Naive thymus-derived CD4-positive, alpha-beta T cell (primary cell): ENCODE results near the gene SLC12A8. TPM values are rescaled to one million over a fixed set of nuclear protein-coding genes. Genes with fewer than 3 reads are reported as not detected.

Experiments
- ATAC-seq: fragments of 150-1000 bp; cut with Tn5 transposase; 2 replicates; pipeline ENCODE4 v1.10.0; 2021; ENCODE audit warnings: mild to moderate bottlenecking, moderate library complexity
- CTCF ChIA-PET: fragments of 350-600 bp; sonication (Branson Sonifier 250); formaldehyde crosslinking; loops from one replicate; lab custom pipeline; 2021; ENCODE audit warnings: antibody characterized with exemption; lab: Charles Lee
- POLR2A ChIA-PET: fragments of 350-600 bp; sonication (Branson Sonifier 250); formaldehyde crosslinking; loops from one replicate; lab custom pipeline; 2021; ENCODE audit warnings: antibody characterized with exemption, inconsistent platforms; lab: Charles Lee
- DNase-seq, 9 donors: peaks; one replicate each; pipeline versions ENCODE4 v3.0.0 to v3.0.0-alpha.2; 2020 to 2022; ENCODE audit warnings: mixed read lengths in 1 of 9
- H3K27ac ChIP-seq: one replicate; pipeline ENCODE4 v1.7.0; 2013; ENCODE audit warnings: mild to moderate bottlenecking, low read depth, low read length, moderate library complexity
- H3K27me3 ChIP-seq, 2 donors: one replicate each; pipeline ENCODE4 v1.7.0; 2013; ENCODE audit warnings: low read length in 2 of 2, mild to moderate bottlenecking in 2 of 2, moderate library complexity in 2 of 2; ENCODE audit not compliant: control insufficient read depth in 2 of 2, insufficient read depth in 2 of 2
- H3K36me3 ChIP-seq, 3 experiments: 1 replicate in 2 of 3; 2 replicates in 1 of 3; pipeline ENCODE4 v1.7.0; 2013; ENCODE audit warnings: low read length in 3 of 3, mild to moderate bottlenecking in 3 of 3, moderate library complexity in 1 of 3; ENCODE audit not compliant: insufficient read depth in 3 of 3, control insufficient read depth in 2 of 3
- H3K4me1 ChIP-seq, 2 donors: one replicate each; pipeline ENCODE4 v1.7.0; 2013; ENCODE audit warnings: low read length in 2 of 2, mild to moderate bottlenecking in 2 of 2, moderate library complexity in 1 of 2; ENCODE audit not compliant: control insufficient read depth in 2 of 2, insufficient read depth in 2 of 2
- H3K4me3 ChIP-seq: 2 replicates; pipeline ENCODE4 v1.7.0; 2013; ENCODE audit warnings: mild to moderate bottlenecking, low read length
- H3K9me3 ChIP-seq, 3 experiments: 1 replicate in 2 of 3; 2 replicates in 1 of 3; pipeline ENCODE4 v1.7.0; 2013; ENCODE audit warnings: low read length in 3 of 3; ENCODE audit not compliant: control insufficient read depth in 2 of 3
- H3K27ac Mint-ChIP-seq, 9 donors: one replicate each; pipeline ENCODE4 v1.8.0; 2020 to 2022; ENCODE audit warnings: mixed read lengths in 9 of 9, mild to moderate bottlenecking in 8 of 9, moderate library complexity in 5 of 9, inconsistent platforms in 2 of 9
- H3K27me3 Mint-ChIP-seq, 5 donors: one replicate each; pipeline ENCODE4 v1.8.0; 2021 to 2022; ENCODE audit warnings: mixed read lengths in 5 of 5, mild to moderate bottlenecking in 1 of 5
- H3K36me3 Mint-ChIP-seq, 5 donors: one replicate each; pipeline ENCODE4 v1.8.0; 2020 to 2022; ENCODE audit warnings: mixed read lengths in 5 of 5, mild to moderate bottlenecking in 3 of 5, inconsistent platforms in 1 of 5
- H3K4me1 Mint-ChIP-seq, 7 donors: one replicate each; pipeline ENCODE4 v1.8.0; 2020 to 2022; ENCODE audit warnings: mixed read lengths in 7 of 7, mild to moderate bottlenecking in 3 of 7, inconsistent platforms in 1 of 7
- H3K4me3 Mint-ChIP-seq, 10 donors: one replicate each; pipeline ENCODE4 v1.8.0; 2020 to 2022; ENCODE audit warnings: mild to moderate bottlenecking in 10 of 10, mixed read lengths in 10 of 10, moderate library complexity in 6 of 10, inconsistent platforms in 2 of 10
- H3K9me3 Mint-ChIP-seq, 11 donors: one replicate each; pipeline ENCODE4 v1.8.0; 2020 to 2022; ENCODE audit warnings: mixed read lengths in 11 of 11, mild to moderate bottlenecking in 4 of 11, inconsistent platforms in 1 of 11, moderate library complexity in 1 of 11
- intact Hi-C, 2 donors: fragments of 100-400 bp; cut with micrococcal nuclease; formaldehyde crosslinking; loops; one replicate each; pipeline ENCODE4 v1.15.1; 2023
- polyA plus RNA-seq, 2 donors: library from polyadenylated mRNA; unstranded; fragments of 300-500 nt; fragmentation: Illumina TruSeq; gene quantifications; one replicate each; pipeline ENCODE4 v1.2.3, GENCODE V29; 2021
- total RNA-seq, 6 experiments: library from RNA in 5 of 6; stranded (reverse) in 5 of 6; gene quantifications; 1 replicate in 5 of 6; 2 replicates in 1 of 6; pipeline ENCODE4 v1.2.3 and lab custom pipeline; 2021 to 2026

SLC12A8 gene
- total and polyA plus RNA-seq, 7 experiments from 2014 or later: 0.12 to 1.1 (median 0.66) TPM; not detected in 1

- Histone ChIP-seq H3K4me3 (no peak overlapping the region), H3K27me3 (no peaks in the 10 kb centered on the region), H3K4me1 (no peaks in the 10 kb centered on the region), H3K9me3 (no peaks in the 10 kb centered on the region), H3K36me3 (no peaks in the 10 kb centered on the region), H3K27ac (no peak overlapping the region)
- Mint-ChIP-seq H3K4me3 (no peak overlapping the region), H3K27ac (peak overlapping the region in 3 of 9 donors; percentile 6 to 52 (median 38)), H3K36me3 (peaks cover 0 to 41% (median 15%) of the 10 kb centered on the region in 5 donors), H3K27me3 (no peaks in the 10 kb centered on the region), H3K9me3 (no peaks in the 10 kb centered on the region), H3K4me1 (peaks cover 0 to 14% (median 5%) of the 10 kb centered on the region in 7 donors)
- intact Hi-C loops: no loop called here
- POLR2A ChIA-PET: interaction anchor here (0.6 kb wide), 1 partner anchor 10 kb away, joined by 3 read pairs; no protein-coding TSS in a partner anchor
- CTCF ChIA-PET: no interaction called here
- DNase-seq: no peak
- ATAC-seq: no peak
These were observed 38.4 kb upstream of the SLC12A8 start for GRCh38 chr3:125250973-125251372.

- Histone ChIP-seq H3K9me3 (no peaks in the 10 kb centered on the region), H3K36me3 (no peaks in the 10 kb centered on the region), H3K4me1 (no peaks in the 10 kb centered on the region), H3K27ac (no peak overlapping the region), H3K27me3 (no peaks in the 10 kb centered on the region), H3K4me3 (no peak overlapping the region)
- peaks cover 0 to 3% (median 0%) of the 10 kb centered on the region in 11 donors for H3K9me3 Mint-ChIP-seq
- no peak overlapping the region for H3K4me3 Mint-ChIP-seq
- ChIA-PET CTCF (interaction anchor here (0.6 kb wide), 1 partner anchor 190 kb away, joined by 5 read pairs; no protein-coding TSS in a partner anchor), POLR2A (interaction anchor here (0.6 kb wide), 1 partner anchor 20 kb away, joined by 3 read pairs; no protein-coding TSS in a partner anchor)
- peaks cover 0 to 21% (median 5%) of the 10 kb centered on the region in 7 donors for H3K4me1 Mint-ChIP-seq
- no peak overlapping the region for H3K27ac Mint-ChIP-seq
- ATAC-seq: no peak
- intact Hi-C loops: no loop called here
- H3K27me3 Mint-ChIP-seq: no peaks in the 10 kb centered on the region
- H3K36me3 Mint-ChIP-seq: peaks cover 0 to 58% (median 23%) of the 10 kb centered on the region in 5 donors
- no peak for DNase-seq
These were observed 33.7 kb upstream of the SLC12A8 start for GRCh38 chr3:125246237-125246636.

GRCh38 chr3:125245521-125245920, 33.0 kb upstream of the SLC12A8 start:
- Mint-ChIP-seq H3K36me3 (peaks cover 0 to 58% (median 23%) of the 10 kb centered on the region in 5 donors), H3K27ac (peak overlapping the region in 1 of 9 donors; percentile 3), H3K27me3 (no peaks in the 10 kb centered on the region), H3K4me1 (peaks cover 0 to 16% (median 7%) of the 10 kb centered on the region in 7 donors), H3K4me3 (no peak overlapping the region), H3K9me3 (peaks cover 0 to 3% (median 0%) of the 10 kb centered on the region in 11 donors)
- POLR2A ChIA-PET: no interaction called here
- DNase-seq (no peak), ATAC-seq (no peak)
- Histone ChIP-seq H3K36me3 (no peaks in the 10 kb centered on the region), H3K27ac (no peak overlapping the region), H3K9me3 (no peaks in the 10 kb centered on the region), H3K4me3 (no peak overlapping the region), H3K4me1 (no peaks in the 10 kb centered on the region), H3K27me3 (no peaks in the 10 kb centered on the region)
- CTCF ChIA-PET: interaction anchor here (0.6 kb wide), 1 partner anchor 190 kb away, joined by 5 read pairs; no protein-coding TSS in a partner anchor
- intact Hi-C loops: no loop called here

GRCh38 chr3:125240496-125240895, 27.9 kb upstream of the SLC12A8 start:
- ChIA-PET CTCF (no interaction called here), POLR2A (interaction anchor here (0.6 kb wide), 1 partner anchor 10 kb away, joined by 3 read pairs; no protein-coding TSS in a partner anchor)
- H3K27me3 ChIP-seq: no peaks in the 10 kb centered on the region
- no peaks in the 10 kb centered on the region for H3K9me3 ChIP-seq
- intact Hi-C loops: no loop called here
- no peaks in the 10 kb centered on the region for H3K27me3 Mint-ChIP-seq
- no peak overlapping the region for H3K27ac ChIP-seq
- peaks cover 0 to 8% (median 0%) of the 10 kb centered on the region in 3 experiments for H3K36me3 ChIP-seq
- DNase-seq: no peak
- peaks cover 0 to 10% (median 2%) of the 10 kb centered on the region in 11 donors for H3K9me3 Mint-ChIP-seq
- no peak overlapping the region for H3K4me3 ChIP-seq
- no peak for ATAC-seq
- H3K36me3 Mint-ChIP-seq: peaks cover 11 to 80% (median 35%) of the 10 kb centered on the region in 5 donors
- peak overlapping the region in 2 of 9 donors; percentile 21 to 43 for H3K27ac Mint-ChIP-seq
- peaks cover 0 to 12% (median 8%) of the 10 kb centered on the region in 7 donors for H3K4me1 Mint-ChIP-seq
- H3K4me1 ChIP-seq: no peaks in the 10 kb centered on the region
- H3K4me3 Mint-ChIP-seq: no peak overlapping the region

- ChIA-PET CTCF (no interaction called here), POLR2A (no interaction called here)
- Mint-ChIP-seq H3K36me3 (peaks cover 11 to 76% (median 34%) of the 10 kb centered on the region in 5 donors), H3K9me3 (peaks cover 0 to 10% (median 2%) of the 10 kb centered on the region in 11 donors), H3K27ac (no peak overlapping the region), H3K4me3 (no peak overlapping the region), H3K4me1 (peaks cover 0 to 14% (median 6%) of the 10 kb centered on the region in 7 donors), H3K27me3 (no peaks in the 10 kb centered on the region)
- intact Hi-C loops: no loop called here
- ATAC-seq (no peak), DNase-seq (no peak)
- H3K27me3 ChIP-seq: no peaks in the 10 kb centered on the region
- H3K4me3 ChIP-seq: no peak overlapping the region
- H3K9me3 ChIP-seq: no peaks in the 10 kb centered on the region
- H3K27ac ChIP-seq: no peak overlapping the region
- no peaks in the 10 kb centered on the region for H3K4me1 ChIP-seq
- peaks cover 0 to 8% (median 0%) of the 10 kb centered on the region in 3 experiments for H3K36me3 ChIP-seq
These were observed 26.7 kb upstream of the SLC12A8 start for GRCh38 chr3:125239266-125239665.

- H3K27me3 Mint-ChIP-seq: no peaks in the 10 kb centered on the region
- ChIA-PET CTCF (no interaction called here), POLR2A (no interaction called here)
- Histone ChIP-seq H3K36me3 (peaks cover 0 to 8% (median 0%) of the 10 kb centered on the region in 3 experiments), H3K9me3 (no peaks in the 10 kb centered on the region), H3K27me3 (no peaks in the 10 kb centered on the region), H3K27ac (no peak overlapping the region), H3K4me1 (no peaks in the 10 kb centered on the region), H3K4me3 (no peak overlapping the region)
- H3K36me3 Mint-ChIP-seq: peaks cover 11 to 75% (median 35%) of the 10 kb centered on the region in 5 donors
- no peak overlapping the region for H3K27ac Mint-ChIP-seq
- intact Hi-C loops: no loop called here
- H3K4me1 Mint-ChIP-seq: peaks cover 0 to 14% (median 6%) of the 10 kb centered on the region in 7 donors
- peaks cover 0 to 10% (median 2%) of the 10 kb centered on the region in 11 donors for H3K9me3 Mint-ChIP-seq
- no peak overlapping the region for H3K4me3 Mint-ChIP-seq
- no peak for DNase-seq
- ATAC-seq: no peak
These were observed 26.2 kb upstream of the SLC12A8 start for GRCh38 chr3:125238759-125239158.
